Gastrocnemius medialis (tissue), 4 donors: ENCODE results near the gene PLA2G2D.

Source experiments
- POLR2A ChIP-seq, 2 donors: fragments of 450-650 bp; IDR thresholded peaks; one replicate each; pipeline ENCODE4 v1.6.1; 2017; ENCODE audit warnings: antibody characterized with exemption in 2 of 2, mild to moderate bottlenecking in 2 of 2, moderate library complexity in 2 of 2
- TF ChIP-seq, protein P1 (sequence below), 5 experiments: fragments of 450-650 bp in 3 of 5; fragments of 200-600 bp in 2 of 5; sonication (generic) in 2 of 5; IDR thresholded peaks in 4 of 5; conservative IDR thresholded peaks in 1 of 5; 1 replicate in 4 of 5; 2 replicates in 1 of 5; pipeline ENCODE4 v1.5.1; 2016 to 2019; ENCODE audit warnings: antibody characterized with exemption in 5 of 5, mild to moderate bottlenecking in 3 of 5, moderate library complexity in 3 of 5

DNA sequence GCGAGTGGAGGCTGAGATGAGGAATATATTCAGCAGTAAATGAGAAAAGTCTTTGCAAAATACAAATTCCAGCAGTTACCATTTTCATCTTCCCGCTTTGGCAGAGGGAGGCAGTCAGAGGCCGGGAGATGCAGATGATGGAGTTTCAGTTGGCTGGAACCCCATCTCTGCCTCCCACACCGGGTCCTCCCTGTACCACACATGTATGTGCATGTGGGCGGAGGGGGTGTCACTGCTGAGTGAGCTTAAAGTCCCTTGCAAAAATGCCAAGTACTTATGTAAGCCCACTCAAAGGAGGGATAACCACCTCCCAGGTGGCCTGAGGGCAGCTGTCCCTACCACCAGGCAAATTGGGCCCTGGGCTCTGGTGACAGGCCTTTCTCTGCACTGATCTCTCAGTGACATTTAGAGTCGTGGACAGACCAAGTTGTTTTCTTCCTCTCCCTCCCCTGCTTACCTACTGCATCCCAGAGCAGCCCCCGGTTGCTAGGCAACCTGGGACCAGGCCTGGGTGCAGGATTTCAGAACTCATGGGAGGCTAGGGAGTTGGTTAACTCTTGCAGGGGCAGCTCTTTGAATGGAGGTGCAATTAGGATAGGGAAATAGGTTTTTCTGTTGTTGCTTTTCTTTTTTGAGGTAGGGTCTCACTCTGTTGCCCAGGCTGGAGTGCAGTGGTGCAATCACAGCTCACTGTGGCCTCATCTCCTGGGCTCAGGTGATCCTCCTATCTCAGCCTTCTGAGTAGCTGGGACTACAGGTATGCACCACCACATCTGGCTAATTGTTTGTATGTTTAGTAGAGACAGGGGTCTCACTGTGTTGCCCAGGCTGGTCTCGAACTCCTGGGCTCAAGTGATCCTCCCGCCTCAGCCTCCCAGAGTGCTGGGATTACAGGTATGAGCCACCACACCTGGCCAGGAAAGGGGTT is 49.5 kb upstream of the PLA2G2D start:
- TF ChIP-seq, protein P1, sequence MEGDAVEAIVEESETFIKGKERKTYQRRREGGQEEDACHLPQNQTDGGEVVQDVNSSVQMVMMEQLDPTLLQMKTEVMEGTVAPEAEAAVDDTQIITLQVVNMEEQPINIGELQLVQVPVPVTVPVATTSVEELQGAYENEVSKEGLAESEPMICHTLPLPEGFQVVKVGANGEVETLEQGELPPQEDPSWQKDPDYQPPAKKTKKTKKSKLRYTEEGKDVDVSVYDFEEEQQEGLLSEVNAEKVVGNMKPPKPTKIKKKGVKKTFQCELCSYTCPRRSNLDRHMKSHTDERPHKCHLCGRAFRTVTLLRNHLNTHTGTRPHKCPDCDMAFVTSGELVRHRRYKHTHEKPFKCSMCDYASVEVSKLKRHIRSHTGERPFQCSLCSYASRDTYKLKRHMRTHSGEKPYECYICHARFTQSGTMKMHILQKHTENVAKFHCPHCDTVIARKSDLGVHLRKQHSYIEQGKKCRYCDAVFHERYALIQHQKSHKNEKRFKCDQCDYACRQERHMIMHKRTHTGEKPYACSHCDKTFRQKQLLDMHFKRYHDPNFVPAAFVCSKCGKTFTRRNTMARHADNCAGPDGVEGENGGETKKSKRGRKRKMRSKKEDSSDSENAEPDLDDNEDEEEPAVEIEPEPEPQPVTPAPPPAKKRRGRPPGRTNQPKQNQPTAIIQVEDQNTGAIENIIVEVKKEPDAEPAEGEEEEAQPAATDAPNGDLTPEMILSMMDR (IDR thresholded peaks at IDR 0.05 in 4 of 5, conservative IDR thresholded peaks at IDR 0.05 in 1 of 5) = no peak
- TF ChIP-seq POLR2A (IDR thresholded peaks at IDR 0.05) = no peak
